Measurements from ENCODE around the gene ABCA3.
"Not testable (repeated sequence)": the region's sequence is repeated elsewhere in the genome, so short reads cannot be mapped to it uniquely, and the experiment has no call there.

Gene ABCA3

GRCh38 chr16:2251296-2252111, 89.0 kb downstream of the ABCA3 start, which contains the start of gene ECI1:
ECI1 (minus strand) TSS chr16:2251587; CDS start chr16:2251566, 21 bp downstream.
- no peak for DNase-seq

- no peak for DNase-seq
Measured at GRCh38 chr16:2250652-2251295, 89.8 kb downstream of the ABCA3 start.

- DNase-seq: no peak
Measured at GRCh38 chr16:2246301-2246885, 94.1 kb downstream of the ABCA3 start.

- DNase-seq: no peak
Measured at GRCh38 chr16:2244926-2245795, 95.4 kb downstream of the ABCA3 start.

- no peak for DNase-seq
Measured at GRCh38 chr16:2244301-2244700, 96.2 kb downstream of the ABCA3 start.

GRCh38 chr16:2243781-2244180, 96.7 kb downstream of the ABCA3 start:
- no peak for DNase-seq

- DNase-seq: no peak
Measured at GRCh38 chr16:2243031-2243528, 97.4 kb downstream of the ABCA3 start.

- no peak for DNase-seq
Measured at GRCh38 chr16:2242598-2242997, 97.9 kb downstream of the ABCA3 start.

GRCh38 chr16:2240331-2240730, 100.2 kb downstream of the ABCA3 start:
- DNase-seq: not testable (repeated sequence)

- DNase-seq: no peak
Measured at GRCh38 chr16:2238838-2239675, 101.5 kb downstream of the ABCA3 start.

GRCh38 chr16:2238150-2238837, 102.2 kb downstream of the ABCA3 start:
- DNase-seq: no peak

- no peak for DNase-seq
Measured at GRCh38 chr16:2237493-2238149, 102.9 kb downstream of the ABCA3 start.

GRCh38 chr16:2237102-2237482, 103.4 kb downstream of the ABCA3 start:
- DNase-seq: no peak

- no peak for DNase-seq
Measured at GRCh38 chr16:2236337-2237101, 104.0 kb downstream of the ABCA3 start, which contains the start of gene DNASE1L2. DNASE1L2 (plus strand) TSS chr16:2236444; CDS start chr16:2236817, 373 bp downstream.

- DNase-seq: no peak
Measured at GRCh38 chr16:2235695-2236336, 104.7 kb downstream of the ABCA3 start.

- no peak for DNase-seq
Measured at GRCh38 chr16:2235234-2235651, 105.3 kb downstream of the ABCA3 start.

GRCh38 chr16:2234813-2235170, 105.7 kb downstream of the ABCA3 start:
- no peak for DNase-seq

GRCh38 chr16:2233872-2234812, 106.4 kb downstream of the ABCA3 start:
- DNase-seq: no peak

Measured in SIG-M5 (cell line).